H9 (cell line): ENCODE data around the gene VAV1. TPM values are rescaled to one million over a fixed set of nuclear protein-coding genes. Genes with fewer than 3 reads are reported as not detected.

ENCODE experiments used
- DNase-seq: peaks from one replicate; pipeline ENCODE4 v3.0.0-alpha.2; 2017
- H2AFZ ChIP-seq: one replicate; pipeline ENCODE4 v1.6.1; 2013; ENCODE audit warnings: mild to moderate bottlenecking, low read length, control low read depth, moderate library complexity
- H2AK5ac ChIP-seq: 2 replicates; pipeline ENCODE4 v1.6.1; 2013; ENCODE audit warnings: low read length, control low read depth, mixed read lengths; ENCODE audit not compliant: insufficient read length
- H2BK120ac ChIP-seq: one replicate; pipeline ENCODE4 v1.6.1; 2013; ENCODE audit warnings: low read depth, mild to moderate bottlenecking, low read length, control low read depth, inconsistent platforms; ENCODE audit not compliant: poor library complexity, severe bottlenecking
- H2BK12ac ChIP-seq: 2 replicates; pipeline ENCODE4 v1.6.1; 2013; ENCODE audit warnings: low read length, control low read depth, mixed read lengths, low read depth; ENCODE audit not compliant: insufficient read length
- H2BK15ac ChIP-seq: 2 replicates; pipeline ENCODE4 v1.6.1; 2013; ENCODE audit warnings: low read depth, low read length, control low read depth
- H2BK20ac ChIP-seq: one replicate; pipeline ENCODE4 v1.6.1; 2013; ENCODE audit warnings: low read depth, mild to moderate bottlenecking, low read length, control low read depth, inconsistent platforms; ENCODE audit not compliant: poor library complexity, severe bottlenecking
- H2BK5ac ChIP-seq: 2 replicates; pipeline ENCODE4 v1.6.1; 2013; ENCODE audit warnings: low read length, control low read depth, mixed read lengths; ENCODE audit not compliant: insufficient read length
- H3K14ac ChIP-seq: 2 replicates; pipeline ENCODE4 v1.6.1; 2013; ENCODE audit warnings: low read length, control low read depth; ENCODE audit not compliant: insufficient read depth
- H3K18ac ChIP-seq: 2 replicates; pipeline ENCODE4 v1.6.1; 2013; ENCODE audit warnings: low read depth, mild to moderate bottlenecking, mixed read lengths, low read length, control low read depth; ENCODE audit not compliant: insufficient read length
- H3K23ac ChIP-seq: 2 replicates; pipeline ENCODE4 v1.6.1; 2013; ENCODE audit warnings: low read length, control low read depth, mixed read lengths, low read depth; ENCODE audit not compliant: insufficient read length
- H3K23me2 ChIP-seq: 2 replicates; pipeline ENCODE4 v1.6.1; 2013; ENCODE audit warnings: low read depth, mild to moderate bottlenecking, mixed read lengths, low read length, control low read depth; ENCODE audit not compliant: insufficient read length, poor library complexity, severe bottlenecking
- H3K27ac ChIP-seq: 2 replicates; pipeline ENCODE4 v1.5.1; 2013; ENCODE audit warnings: low read length, control low read depth, mixed read lengths, low read depth; ENCODE audit not compliant: insufficient read length
- H3K27me3 ChIP-seq: 2 replicates; pipeline ENCODE4 v1.6.1; 2013; ENCODE audit warnings: low read length, control low read depth, inconsistent platforms; ENCODE audit not compliant: insufficient read depth
- H3K4ac ChIP-seq: 2 replicates; pipeline ENCODE4 v1.6.1; 2013; ENCODE audit warnings: low read depth, mild to moderate bottlenecking, control low read depth, inconsistent platforms, low read length, moderate library complexity
- H3K4me1 ChIP-seq: 2 replicates; pipeline ENCODE4 v1.6.1; 2013; ENCODE audit warnings: low read length, control low read depth, inconsistent platforms; ENCODE audit not compliant: insufficient read depth
- H3K4me2 ChIP-seq: 2 replicates; pipeline ENCODE4 v1.6.1; 2013; ENCODE audit warnings: low read length, control low read depth, mixed read lengths; ENCODE audit not compliant: insufficient read length, insufficient read depth
- H3K56ac ChIP-seq: 2 replicates; pipeline ENCODE4 v1.6.1; 2013; ENCODE audit warnings: low read depth, mild to moderate bottlenecking, mixed read lengths, low read length, control low read depth; ENCODE audit not compliant: insufficient read length
- H3K79me1 ChIP-seq: 2 replicates; pipeline ENCODE4 v1.6.1; 2013; ENCODE audit warnings: low read depth, mild to moderate bottlenecking, moderate library complexity, low read length, control low read depth, inconsistent platforms; ENCODE audit not compliant: insufficient read depth, poor library complexity, severe bottlenecking
- H3K79me2 ChIP-seq: 2 replicates; pipeline ENCODE4 v1.6.1; 2013; ENCODE audit warnings: low read length, control low read depth, inconsistent platforms; ENCODE audit not compliant: insufficient read depth
- H3K9ac ChIP-seq: 2 replicates; pipeline ENCODE4 v1.6.1; 2013; ENCODE audit warnings: low read length, control low read depth, mixed read lengths; ENCODE audit not compliant: insufficient read length; ENCODE audit errors: extremely low read depth
- H3K9me3 ChIP-seq: one replicate; pipeline ENCODE4 v1.6.1; 2013; ENCODE audit warnings: low read depth, low read length, inconsistent platforms; ENCODE audit not compliant: control insufficient read depth
- H3T11ph ChIP-seq: one replicate; pipeline ENCODE4 v1.6.1; 2013; ENCODE audit warnings: mild to moderate bottlenecking, low read length, control low read depth, inconsistent platforms
- H4K20me1 ChIP-seq: one replicate; pipeline ENCODE4 v1.6.1; 2013; ENCODE audit not compliant: control insufficient read depth, insufficient read length, insufficient read depth
- H4K5ac ChIP-seq: 2 replicates; pipeline ENCODE4 v1.6.1; 2013; ENCODE audit warnings: low read depth, mild to moderate bottlenecking, mixed read lengths, low read length, control low read depth; ENCODE audit not compliant: insufficient read length
- H4K8ac ChIP-seq: replicated peaks from 2 replicates; pipeline ENCODE4 v1.6.1; 2013; ENCODE audit warnings: low read length, control low read depth, mixed read lengths, low read depth; ENCODE audit not compliant: insufficient read length
- H4K91ac ChIP-seq: 2 replicates; pipeline ENCODE4 v1.6.1; 2013; ENCODE audit warnings: low read depth, mild to moderate bottlenecking, moderate library complexity, mixed read lengths, low read length, control low read depth; ENCODE audit not compliant: insufficient read length
- H3K27ac Mint-ChIP-seq, 3 experiments: 2 replicates in 2 of 3; 3 replicates in 1 of 3; pipeline ENCODE4 v1.8.0; 2020 to 2021; ENCODE audit warnings: mixed read lengths in 3 of 3, mild to moderate bottlenecking in 1 of 3, moderate library complexity in 1 of 3
- H3K27me3 Mint-ChIP-seq: 2 replicates; pipeline ENCODE4 v1.8.0; 2021; ENCODE audit warnings: low read depth, mild to moderate bottlenecking, moderate library complexity, mixed read lengths
- H3K36me3 Mint-ChIP-seq, 3 experiments: 2 replicates in 2 of 3; 3 replicates in 1 of 3; pipeline ENCODE4 v1.8.0; 2020 to 2021; ENCODE audit warnings: low read depth in 3 of 3, mixed read lengths in 3 of 3; ENCODE audit not compliant: insufficient read depth in 1 of 3
- H3K4me1 Mint-ChIP-seq, 2 experiments: 2 replicates each; pipeline ENCODE4 v1.8.0; 2020; ENCODE audit warnings: mixed read lengths in 2 of 2
- H3K4me3 Mint-ChIP-seq, 2 experiments: 2 replicates in 1 of 2; 3 replicates in 1 of 2; pipeline ENCODE4 v1.8.0; 2020 to 2021; ENCODE audit warnings: mild to moderate bottlenecking in 2 of 2, mixed read lengths in 2 of 2, moderate library complexity in 1 of 2
- H3K9me3 Mint-ChIP-seq, 2 experiments: 2 replicates in 1 of 2; 3 replicates in 1 of 2; pipeline ENCODE4 v1.8.0; 2020; ENCODE audit warnings: mild to moderate bottlenecking in 2 of 2, mixed read lengths in 2 of 2, moderate library complexity in 1 of 2
- CTCF ChIP-seq: fragments of 200-600 bp; sonication (generic); conservative IDR thresholded peaks from 3 replicates; pipeline ENCODE4 v1.8.0; 2021; ENCODE audit warnings: antibody characterized with exemption, mild to moderate bottlenecking
- WGBS: extraction: QIAGEN DNeasy Blood & Tissue Kit; methylation state at CpG from one replicate; pipeline ENCODE4 v1.1.7; 2013; ENCODE audit warnings: missing lambda C conversion rate, low lambda C conversion rate, mixed read lengths; ENCODE audit not compliant: insufficient read length; ENCODE audit errors: extremely low coverage; 5-methylcytosine and 5-hydroxymethylcytosine counted together
- total RNA-seq: library from RNA; stranded (reverse); gene quantifications from 2 replicates; pipeline ENCODE4 v1.2.1, GENCODE V29; 2021

VAV1 gene
- total RNA-seq, 1 experiment from 2014 or later: 0.90 TPM

GRCh38 chr19:6877766-6878165, 105.3 kb downstream of the VAV1 start:
- Histone ChIP-seq H3K23me2 (no peaks in the 10 kb centered on the region), H2AFZ (no peak overlapping the region), H3K56ac (no peak overlapping the region), H4K8ac (no peak overlapping the region), H2BK15ac (no peak overlapping the region), H4K91ac (no peak overlapping the region), H3K79me1 (no peaks in the 10 kb centered on the region), H3K14ac (no peak overlapping the region), H4K20me1 (peaks cover 2% of the 10 kb centered on the region), H3K4me2 (no peak overlapping the region), H2AK5ac (no peak overlapping the region), H3T11ph (no peak overlapping the region), H3K9me3 (no peaks in the 10 kb centered on the region), H3K79me2 (no peaks in the 10 kb centered on the region), H2BK20ac (no peak overlapping the region), H2BK5ac (no peak overlapping the region), H3K27me3 (no peaks in the 10 kb centered on the region), H3K27ac (no peak overlapping the region), H3K18ac (no peak overlapping the region), H3K9ac (no peak overlapping the region), H3K4me1 (no peaks in the 10 kb centered on the region), H4K5ac (no peak overlapping the region), H3K23ac (no peak overlapping the region), H2BK120ac (no peak overlapping the region), H3K4ac (no peak overlapping the region), H2BK12ac (no peak overlapping the region)
- Mint-ChIP-seq H3K4me3 (no peak overlapping the region), H3K27me3 (peaks cover 16% of the 10 kb centered on the region; the same call in 1 of the 2 replicates), H3K9me3 (peaks cover 84 to 97% of the 10 kb centered on the region in 2 experiments), H3K36me3 (peaks cover 10 to 14% (median 13%) of the 10 kb centered on the region in 3 experiments; a peak in 6 of 7 replicates), H3K4me1 (no peaks in the 10 kb centered on the region), H3K27ac (no peak overlapping the region; a peak in 1 of 7 replicates)
- no peak for TF ChIP-seq CTCF
- WGBS: no CpG with 5 or more reads among the region's 4 CpGs
- DNase-seq: no peak
